Measurements from ENCODE around the gene DAB1. TPM values are rescaled to one million over a fixed set of nuclear protein-coding genes. Genes with fewer than 3 reads are reported as not detected.

Gene DAB1
- total RNA-seq, 1 experiment from 2014 or later: not detected

- Histone ChIP-seq H3K9ac (ENCODE audit: low read length) (no peak overlapping the region), H3K4me1 (ENCODE audit: control insufficient read depth in 1 of 2, insufficient read depth in 2 of 2, low read length in 2 of 2) (no peaks in the 10 kb centered on the region), H4K20me1 (ENCODE audit: insufficient read depth) (no peaks in the 10 kb centered on the region), H3K27me3 (ENCODE audit: insufficient read depth, low read length) (peaks cover 3% of the 10 kb centered on the region; the same call in 1 of the 2 replicates), H3K9me3 (ENCODE audit: control insufficient read depth in 1 of 2, insufficient read depth in 1 of 2, low read depth in 1 of 2, low read length in 2 of 2) (no peaks in the 10 kb centered on the region), H3K4me3 (replicated peaks in 1 of 2; ENCODE audit: low read depth in 1 of 2, low read length in 2 of 2) (no peak overlapping the region), H3K27ac (ENCODE audit: low read depth, low read length) (no peak overlapping the region), H3K9me2 (ENCODE audit: insufficient read depth) (no peaks in the 10 kb centered on the region), H2AFZ (ENCODE audit: low read depth, low read length, poor library complexity, severe bottlenecking) (no peak overlapping the region), H3K79me2 (ENCODE audit: insufficient read depth, low read length) (no peaks in the 10 kb centered on the region), H3K4me2 (ENCODE audit: low read length) (no peak overlapping the region), H3K36me3 (ENCODE audit: control insufficient read depth in 1 of 2, insufficient read depth in 2 of 2, low read length in 2 of 2) (no peaks in the 10 kb centered on the region)
- intact Hi-C loops (cut with micrococcal nuclease): no loop called here
- ATAC-seq (no peak), DNase-seq (ENCODE audit: low read depth, low spot score) (no peak)
- ChIA-PET POLR2A (no interaction called here), RAD21 (ENCODE audit: low non-redundant PET in 1 of 2, low total read pairs in 2 of 2, uncharacterized antibody in 2 of 2, unreplicated experiment in 2 of 2) (no interaction called here), CTCF (no interaction called here)
- no TSS peak for BruUV-seq (replicated peaks)
- no peak for TF ChIP-seq EZH2phosphoT487 (IDR thresholded peaks at IDR 0.05; ENCODE audit: borderline replicate concordance)
- no peak for TF ChIP-seq SIN3A (IDR thresholded peaks at IDR 0.05; ENCODE audit: low read depth)
Observed at GRCh38 chr1:57046462-57046861, 377.4 kb downstream of the DAB1 start.

GRCh38 chr1:57041901-57042300, 382.0 kb downstream of the DAB1 start:
- Histone ChIP-seq H3K4me3 (replicated peaks in 1 of 2; ENCODE audit: low read depth in 1 of 2, low read length in 2 of 2) (no peak overlapping the region), H3K9me3 (ENCODE audit: control insufficient read depth in 1 of 2, insufficient read depth in 1 of 2, low read depth in 1 of 2, low read length in 2 of 2) (no peaks in the 10 kb centered on the region), H3K79me2 (ENCODE audit: insufficient read depth, low read length) (no peaks in the 10 kb centered on the region), H3K36me3 (ENCODE audit: control insufficient read depth in 1 of 2, insufficient read depth in 2 of 2, low read length in 2 of 2) (no peaks in the 10 kb centered on the region), H3K4me1 (ENCODE audit: control insufficient read depth in 1 of 2, insufficient read depth in 2 of 2, low read length in 2 of 2) (no peaks in the 10 kb centered on the region), H3K27me3 (ENCODE audit: insufficient read depth, low read length) (0 out of 2 replicates have a peak, but pooled peaks cover 5% of the 10 kb centered on the region), H2AFZ (ENCODE audit: low read depth, low read length, poor library complexity, severe bottlenecking) (no peak overlapping the region), H3K27ac (ENCODE audit: low read depth, low read length) (no peak overlapping the region), H3K9ac (ENCODE audit: low read length) (no peak overlapping the region), H3K9me2 (ENCODE audit: insufficient read depth) (no peaks in the 10 kb centered on the region), H4K20me1 (ENCODE audit: insufficient read depth) (no peaks in the 10 kb centered on the region), H3K4me2 (ENCODE audit: low read length) (no peak overlapping the region)
- ChIA-PET POLR2A (no interaction called here), RAD21 (ENCODE audit: low non-redundant PET in 1 of 2, low total read pairs in 2 of 2, uncharacterized antibody in 2 of 2, unreplicated experiment in 2 of 2) (no interaction called here), CTCF (no interaction called here)
- DNase-seq (ENCODE audit: low read depth, low spot score) (no peak), ATAC-seq (no peak)
- no TSS peak for BruUV-seq (replicated peaks)
- intact Hi-C loops (cut with micrococcal nuclease): no loop called here
- TF ChIP-seq ZFX (IDR thresholded peaks at IDR 0.05) (no peak), SIN3A (IDR thresholded peaks at IDR 0.05; ENCODE audit: low read depth) (no peak), MAX (IDR thresholded peaks at IDR 0.05) (no peak), ELF1 (IDR thresholded peaks at IDR 0.05; ENCODE audit: borderline replicate concordance, low read depth) (no peak), CBX3 (IDR thresholded peaks at IDR 0.05; ENCODE audit: low read depth) (no peak), YY1 (IDR thresholded peaks at IDR 0.05; ENCODE audit: extremely low read depth, insufficient replicate concordance, low read depth, low read length) (no peak), EZH2 (IDR thresholded peaks at IDR 0.05) (no peak), FOSL1 (IDR thresholded peaks at IDR 0.05; ENCODE audit: low read depth) (no peak), JUND (IDR thresholded peaks at IDR 0.05) (no peak), SP1 (IDR thresholded peaks at IDR 0.05; ENCODE audit: low read depth) (no peak), ZBTB33 (IDR thresholded peaks at IDR 0.05; ENCODE audit: extremely low read depth, insufficient replicate concordance, low read length) (no peak), SRF (IDR thresholded peaks at IDR 0.05; ENCODE audit: low read depth) (no peak)

Measured in HCT116 (cell line).